ENCODE measurements around the gene CNTN4.

The CNTN4 gene

GRCh38 chr3:2615080-2615479, 516.4 kb downstream of the CNTN4 start:
- DNase-seq = no peak

GRCh38 chr3:2623436-2623835, 524.8 kb downstream of the CNTN4 start:
- DNase-seq = no peak

GRCh38 chr3:2628117-2628516, 529.5 kb downstream of the CNTN4 start:
- DNase-seq = no peak

DNA sequence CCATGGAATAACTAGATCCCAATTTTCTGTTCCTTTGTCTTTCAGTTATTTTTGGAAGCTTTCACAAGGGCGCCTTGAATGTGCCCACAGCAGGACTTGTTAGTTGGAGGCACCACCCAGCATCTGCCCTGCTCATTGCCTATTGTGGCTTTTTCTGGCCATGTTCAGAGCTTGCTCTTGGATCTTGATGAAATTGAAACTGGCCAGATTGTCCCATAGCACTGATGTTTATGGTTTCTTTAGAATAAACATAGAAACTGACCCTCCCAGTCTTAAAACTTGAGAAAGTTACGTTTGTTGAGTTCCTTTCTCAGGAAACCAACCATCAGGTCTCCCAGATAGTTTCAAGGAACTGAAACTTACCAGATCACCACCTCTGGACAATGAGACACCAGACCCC, 536.8 kb downstream of the CNTN4 start:
- no peak for DNase-seq

DNA sequence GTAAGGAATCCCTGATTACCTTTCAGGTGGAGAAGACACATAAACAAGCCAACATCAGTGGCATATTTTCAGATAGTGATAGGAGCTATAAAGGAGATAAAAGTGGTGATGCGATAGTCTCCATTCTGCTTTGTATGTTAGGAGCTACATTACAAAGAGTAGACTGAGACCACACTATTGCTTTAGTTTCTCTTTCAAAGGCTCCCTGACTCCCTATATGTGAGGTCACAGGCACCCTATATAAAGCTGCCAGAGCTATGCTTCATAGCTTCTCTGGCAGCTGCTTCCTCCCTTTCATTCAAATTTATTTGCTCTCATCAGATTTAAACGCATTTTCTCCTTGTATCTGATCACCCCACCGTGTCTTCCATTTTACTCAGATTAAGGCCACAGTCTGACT, 544.9 kb downstream of the CNTN4 start:
- no peak for DNase-seq

DNA sequence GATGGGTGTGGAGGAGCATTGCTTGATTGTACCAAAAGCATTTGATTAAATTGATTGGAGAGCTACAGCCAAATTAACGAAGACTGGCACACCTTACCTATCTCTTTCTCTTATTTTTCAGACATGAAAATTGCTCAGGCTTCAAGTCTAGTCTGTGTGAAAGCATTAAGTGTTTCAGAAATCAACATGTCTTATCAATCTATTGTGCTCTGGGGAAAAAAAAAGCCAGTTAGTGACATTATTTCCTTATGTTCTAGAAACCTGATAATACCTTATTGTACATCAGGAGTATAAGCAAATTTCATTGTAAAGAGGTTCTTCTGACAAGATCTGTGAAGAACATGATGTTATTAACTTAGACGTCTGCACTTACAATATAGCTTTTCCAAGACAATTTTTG, 546.3 kb downstream of the CNTN4 start:
- no peak for DNase-seq

DNA sequence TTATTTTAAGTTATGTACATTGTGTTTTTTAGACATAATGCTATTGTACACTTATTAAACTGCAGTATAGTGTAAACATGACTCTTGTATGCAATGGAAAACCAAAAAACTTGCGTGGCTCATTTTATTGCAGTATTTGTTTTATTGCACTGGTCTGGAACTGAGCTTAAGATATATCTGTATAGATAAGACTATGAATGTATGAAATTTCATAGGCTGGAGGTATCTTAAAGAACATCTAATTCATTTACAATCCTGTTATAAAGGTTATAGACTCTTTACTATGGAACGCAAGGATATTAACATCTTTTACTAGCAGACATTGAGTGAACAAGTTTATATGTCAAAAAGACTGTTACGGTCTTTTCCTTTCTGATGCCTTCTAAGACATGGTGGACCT, 552.1 kb downstream of the CNTN4 start:
- no peak for DNase-seq

GRCh38 chr3:2652386-2652785, 553.7 kb downstream of the CNTN4 start:
- DNase-seq = no peak

GRCh38 chr3:2653706-2654105, 555.0 kb downstream of the CNTN4 start:
- DNase-seq = no peak

- no peak for DNase-seq
Measured at GRCh38 chr3:2655229-2655701, 556.6 kb downstream of the CNTN4 start.

GRCh38 chr3:2656806-2657777, 558.4 kb downstream of the CNTN4 start:
- no peak for DNase-seq

DNA sequence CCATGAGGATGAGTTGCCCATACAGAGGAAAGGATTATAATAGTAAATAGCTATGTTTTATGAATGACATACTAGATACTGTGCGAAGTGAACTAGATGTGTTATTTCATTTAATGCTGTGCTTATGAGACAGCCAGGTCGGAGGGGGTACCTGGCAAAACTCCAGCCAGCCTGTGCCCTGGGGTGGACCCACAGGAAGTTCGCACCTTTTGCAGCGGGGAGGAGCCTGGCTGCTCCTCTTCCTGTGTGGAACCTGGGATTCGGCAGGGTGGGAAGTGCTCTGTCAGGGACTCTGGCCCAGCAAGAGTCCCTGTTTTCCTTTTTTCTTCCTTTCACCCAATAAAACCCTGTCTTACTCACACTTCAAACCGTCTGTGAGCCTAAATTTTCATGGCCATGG, 559.3 kb downstream of the CNTN4 start:
- DNase-seq = no peak

- no peak for DNase-seq
Measured at GRCh38 chr3:2659896-2660295, 561.2 kb downstream of the CNTN4 start.

DNA sequence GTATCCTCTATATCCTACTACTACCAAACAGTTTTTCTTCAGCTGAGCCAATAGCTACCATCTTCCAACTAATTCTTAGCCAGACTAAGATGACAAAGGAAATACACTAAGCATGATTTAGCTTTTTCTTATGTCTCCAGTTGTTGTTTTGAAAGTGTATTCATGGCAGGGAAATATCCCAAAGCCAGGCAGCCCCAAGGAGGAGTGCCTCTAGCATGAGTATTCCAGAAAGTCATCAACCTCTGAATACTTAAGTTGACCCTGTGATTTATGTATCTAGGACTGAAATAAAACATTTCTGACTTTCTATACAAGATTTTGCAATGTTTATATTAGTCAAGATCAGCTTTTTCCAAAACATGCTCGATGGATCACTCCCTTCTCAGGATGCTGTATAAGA, 562.4 kb downstream of the CNTN4 start:
- no peak for DNase-seq

DNA sequence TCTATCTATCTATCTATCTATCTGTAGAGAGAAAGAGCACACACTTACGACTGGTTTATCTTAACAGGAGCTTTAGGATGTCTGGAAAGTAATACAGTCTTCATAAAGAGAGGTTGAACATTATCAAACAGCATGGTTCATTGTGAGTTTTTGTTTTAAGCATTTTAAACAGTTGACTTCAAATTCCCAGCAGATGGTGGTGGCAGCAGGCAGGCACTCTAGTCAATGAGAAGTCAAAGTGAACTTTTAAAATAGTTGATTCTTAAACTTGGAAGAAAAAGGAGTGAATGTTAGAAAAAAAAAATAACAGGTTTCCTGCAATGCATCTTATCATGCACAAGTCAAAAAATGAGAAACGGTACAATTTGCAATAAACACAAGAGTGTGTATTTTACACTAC, 578.8 kb downstream of the CNTN4 start:
- DNase-seq = no peak

- DNase-seq = no peak
Measured at GRCh38 chr3:2680236-2680635, 581.6 kb downstream of the CNTN4 start.

GRCh38 chr3:2684046-2684445, 585.4 kb downstream of the CNTN4 start:
- no peak for DNase-seq

DNA sequence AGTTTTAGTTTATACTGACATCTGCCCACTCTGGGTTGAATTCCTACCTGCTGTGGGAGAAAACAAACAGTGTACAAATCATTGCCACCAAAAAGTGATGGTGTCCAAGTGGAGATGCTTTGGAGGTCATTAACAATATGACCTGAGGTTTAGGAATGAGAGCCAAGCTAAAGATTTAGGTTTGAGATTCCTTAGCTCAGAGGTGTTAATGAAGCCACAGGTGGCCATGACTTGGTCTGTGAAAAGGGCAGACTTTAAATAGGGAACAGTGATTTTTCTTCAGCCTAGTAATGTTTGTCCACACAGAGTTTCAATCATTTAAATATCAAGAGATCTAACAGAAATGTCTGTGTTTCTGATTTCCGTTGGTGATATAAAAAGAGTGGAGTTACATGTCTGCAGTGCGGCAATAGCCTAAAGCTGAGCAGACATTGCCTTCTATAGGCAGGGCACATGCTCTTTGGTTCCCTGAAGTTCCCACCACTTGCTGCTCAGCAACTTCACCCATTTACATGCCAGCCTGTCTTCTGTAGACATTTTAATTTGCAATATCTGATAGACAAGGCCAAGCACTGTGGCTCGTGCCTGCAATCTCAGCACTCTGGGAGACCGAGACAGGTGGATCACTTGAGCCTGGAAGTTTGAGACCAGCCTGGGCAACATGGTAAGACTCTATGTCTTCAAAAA, 588.3 kb downstream of the CNTN4 start:
- no peak for DNase-seq

GRCh38 chr3:2697589-2697988, 598.9 kb downstream of the CNTN4 start:
- DNase-seq = no peak

- DNase-seq = no peak
Measured at GRCh38 chr3:2701471-2701870, 602.8 kb downstream of the CNTN4 start.

- no peak for DNase-seq
Measured at GRCh38 chr3:2706144-2706835, 607.6 kb downstream of the CNTN4 start.

DNA sequence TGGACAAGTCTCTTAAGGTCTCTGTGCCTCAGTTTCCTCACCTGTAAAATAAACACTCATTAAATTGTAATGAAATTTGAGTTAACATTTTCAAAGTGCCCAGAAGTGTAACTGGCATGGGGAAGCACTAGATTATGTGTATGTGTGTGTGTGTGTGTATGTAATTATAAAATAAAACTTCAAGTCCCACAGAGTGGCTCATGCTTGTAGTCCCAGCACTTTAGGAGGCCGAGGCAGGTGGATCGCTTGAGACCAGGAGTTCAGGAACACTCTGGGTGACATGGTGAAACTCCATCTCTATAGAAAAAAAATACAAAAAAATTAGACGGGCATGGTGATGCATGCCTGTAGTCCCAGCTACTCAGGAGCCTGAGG, 608.2 kb downstream of the CNTN4 start:
- no peak for DNase-seq

DNA sequence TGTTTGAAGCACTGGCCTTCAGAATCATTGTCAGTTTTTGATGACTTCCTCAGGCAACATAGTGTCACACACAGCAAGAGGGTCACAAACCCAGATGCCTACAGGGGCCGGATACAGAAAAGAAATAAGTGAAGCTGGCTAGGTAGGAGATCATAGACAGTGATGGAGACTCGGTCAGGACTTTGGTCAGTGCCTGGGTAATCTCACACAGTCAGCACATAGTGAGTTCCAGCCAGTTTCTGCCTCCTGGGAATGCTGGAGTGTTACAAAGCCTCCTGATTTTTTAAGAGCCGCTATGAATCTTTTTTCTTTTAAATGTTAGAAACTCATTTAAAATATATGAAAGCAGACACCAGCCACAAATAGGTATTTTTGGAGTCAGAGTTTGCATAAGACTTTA, 612.4 kb downstream of the CNTN4 start:
- DNase-seq = no peak

DNA sequence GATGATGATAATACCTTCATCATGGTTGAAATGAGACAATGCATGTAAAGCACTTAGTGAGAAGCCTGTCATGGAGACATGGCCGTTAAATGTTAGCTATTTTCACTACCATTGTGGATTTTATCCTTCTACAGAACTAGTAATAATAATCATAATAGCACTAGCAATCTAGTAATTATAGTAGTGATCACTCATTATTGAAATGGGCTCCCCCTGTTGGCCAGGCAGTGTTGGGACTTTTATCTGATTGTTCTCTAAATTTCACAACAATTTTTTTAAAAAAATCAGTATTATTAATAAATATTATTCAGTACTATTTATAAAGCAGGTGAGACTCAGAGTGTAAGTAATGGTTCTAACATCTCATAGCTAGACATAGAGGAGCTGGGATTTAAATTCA, 615.3 kb downstream of the CNTN4 start:
- no peak for DNase-seq

Measured in 8988T (cell line).